HUDEP-2 (cell line): ENCODE measurements around the gene DNAJB6.
A peak's percentile ranks its signal among the peaks of the same experiment; 100 is the strongest.

Experiments used
- DNase-seq, 76 experiments: peaks; one replicate each; lab custom pipeline; 2025; ENCODE audit not compliant: unreplicated experiment in 76 of 76; lab: John Stamatoyannopoulos, UW

DNAJB6 gene

GRCh38 chr7:157394246-157395191 is 57.7 kb downstream of the DNAJB6 start:
- no peak for DNase-seq

GRCh38 chr7:157395206-157395605 is 58.4 kb downstream of the DNAJB6 start:
- DNase-seq, result no peak

GRCh38 chr7:157396316-157397035 is 59.7 kb downstream of the DNAJB6 start:
- no peak for DNase-seq

DNA sequence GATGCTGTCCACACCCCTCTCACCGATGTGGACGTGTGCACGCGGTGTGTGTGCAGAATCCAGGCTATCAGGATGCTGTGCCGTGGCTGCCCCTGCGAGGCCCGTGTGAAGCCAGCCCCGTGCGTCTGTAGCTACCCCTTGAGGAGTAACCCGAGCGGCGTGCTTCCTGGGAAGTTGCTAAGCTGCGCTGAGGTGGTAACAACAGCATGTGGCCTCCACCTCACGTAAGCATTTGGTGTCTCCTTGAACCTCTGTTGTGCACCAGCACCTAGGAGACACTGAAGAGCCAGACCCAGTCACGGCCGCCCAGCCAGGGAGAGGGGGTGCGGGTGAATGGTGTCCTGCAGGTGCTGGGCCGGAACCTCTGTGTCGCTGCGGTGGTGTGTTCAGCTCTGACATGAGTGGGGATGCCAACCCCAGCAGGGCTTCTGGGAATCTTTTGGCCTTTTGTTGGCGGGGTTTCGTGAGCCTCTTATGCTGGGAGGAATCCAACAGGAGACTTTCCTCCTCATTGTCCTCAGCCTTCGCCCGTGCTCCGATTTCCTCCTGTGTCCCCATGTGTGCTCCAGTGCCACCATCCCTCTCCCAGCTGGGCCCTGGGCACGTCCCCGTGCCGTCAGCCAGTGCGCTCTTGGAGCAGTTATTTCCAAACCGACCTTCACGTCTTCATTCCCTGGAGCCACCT is 60.4 kb downstream of the DNAJB6 start:
- no peak for DNase-seq

DNA sequence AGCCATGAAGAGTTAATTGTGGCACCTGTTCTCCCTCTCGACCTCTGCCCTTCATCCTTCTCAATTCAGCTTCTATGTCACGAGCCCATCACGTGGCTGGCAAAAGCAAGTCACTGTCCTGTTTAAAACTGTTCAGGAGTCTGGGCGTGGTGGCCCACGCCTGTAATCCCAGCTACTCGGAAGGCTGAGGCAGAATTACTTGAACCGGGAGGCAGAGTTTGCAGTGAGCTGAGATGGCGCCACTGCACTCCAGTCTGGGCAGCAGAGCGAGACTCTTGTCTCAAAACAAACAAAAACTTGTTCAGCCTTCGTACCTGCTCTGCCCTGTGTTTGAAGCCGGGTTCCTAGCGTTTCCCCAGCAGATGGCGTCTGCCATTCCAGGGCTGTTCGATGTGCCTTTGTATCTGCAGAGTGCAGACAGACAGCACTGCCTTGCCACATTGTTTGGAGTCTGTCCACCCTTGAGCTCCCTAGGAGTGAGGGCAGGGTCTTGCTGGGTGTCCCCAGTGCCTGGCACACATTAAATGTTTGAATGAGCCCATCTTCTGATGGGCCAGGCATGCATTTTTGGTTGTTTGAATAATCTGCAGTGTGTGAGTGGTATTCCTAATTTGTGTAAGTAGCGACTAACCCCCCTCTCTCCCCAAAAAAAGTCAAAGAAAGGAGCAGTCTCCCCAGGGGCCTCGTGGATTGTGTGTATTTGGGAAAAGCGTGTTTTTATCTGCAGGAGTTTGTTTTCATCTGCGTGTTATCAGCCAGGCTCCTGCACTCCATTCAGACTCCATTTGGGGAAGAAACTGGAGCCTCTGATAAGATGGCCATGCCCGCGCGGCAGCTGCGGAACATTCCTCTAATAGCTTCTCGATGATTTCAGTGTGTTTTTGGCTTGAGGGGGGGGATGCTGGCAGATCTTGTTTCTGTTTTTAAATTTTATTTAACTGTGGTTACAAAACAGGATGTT is 61.2 kb downstream of the DNAJB6 start:
- peak in 72 of 76 experiments; percentile 11 to 77 (median 58) for DNase-seq

DNA sequence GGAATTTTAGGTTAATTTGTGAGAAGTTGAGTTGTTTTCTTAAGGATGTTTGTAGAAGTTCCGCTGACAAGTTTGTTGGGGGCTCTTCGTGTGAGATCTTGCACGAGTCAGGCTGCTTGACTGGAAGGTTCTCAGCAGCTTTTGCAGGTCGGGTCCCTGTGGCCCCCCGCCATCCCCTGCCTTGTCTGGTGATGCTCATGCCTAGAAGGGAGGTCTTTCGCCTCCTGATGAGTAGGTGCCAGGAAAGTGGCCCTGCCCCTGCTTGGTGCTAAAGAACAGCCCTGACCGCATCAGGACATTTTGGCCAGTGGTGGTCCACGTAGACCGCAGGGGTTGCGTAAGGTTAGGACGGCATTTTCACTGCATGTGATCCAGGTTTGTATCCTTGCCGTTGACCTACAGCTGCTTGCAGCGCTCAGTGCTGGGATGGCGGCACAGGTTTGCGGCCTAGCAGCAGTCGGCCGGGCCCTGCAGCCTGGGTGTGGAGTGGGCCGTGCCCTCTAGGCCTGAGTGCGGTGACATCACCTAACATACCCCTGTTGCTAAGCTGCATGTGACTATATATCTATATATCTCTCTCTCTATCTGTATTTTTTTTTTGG is 62.4 kb downstream of the DNAJB6 start:
- peak in 1 of 76 experiments; percentile 16 for DNase-seq

- DNase-seq, result no peak
Observed at GRCh38 chr7:157400171-157400860, 63.5 kb downstream of the DNAJB6 start.

DNA sequence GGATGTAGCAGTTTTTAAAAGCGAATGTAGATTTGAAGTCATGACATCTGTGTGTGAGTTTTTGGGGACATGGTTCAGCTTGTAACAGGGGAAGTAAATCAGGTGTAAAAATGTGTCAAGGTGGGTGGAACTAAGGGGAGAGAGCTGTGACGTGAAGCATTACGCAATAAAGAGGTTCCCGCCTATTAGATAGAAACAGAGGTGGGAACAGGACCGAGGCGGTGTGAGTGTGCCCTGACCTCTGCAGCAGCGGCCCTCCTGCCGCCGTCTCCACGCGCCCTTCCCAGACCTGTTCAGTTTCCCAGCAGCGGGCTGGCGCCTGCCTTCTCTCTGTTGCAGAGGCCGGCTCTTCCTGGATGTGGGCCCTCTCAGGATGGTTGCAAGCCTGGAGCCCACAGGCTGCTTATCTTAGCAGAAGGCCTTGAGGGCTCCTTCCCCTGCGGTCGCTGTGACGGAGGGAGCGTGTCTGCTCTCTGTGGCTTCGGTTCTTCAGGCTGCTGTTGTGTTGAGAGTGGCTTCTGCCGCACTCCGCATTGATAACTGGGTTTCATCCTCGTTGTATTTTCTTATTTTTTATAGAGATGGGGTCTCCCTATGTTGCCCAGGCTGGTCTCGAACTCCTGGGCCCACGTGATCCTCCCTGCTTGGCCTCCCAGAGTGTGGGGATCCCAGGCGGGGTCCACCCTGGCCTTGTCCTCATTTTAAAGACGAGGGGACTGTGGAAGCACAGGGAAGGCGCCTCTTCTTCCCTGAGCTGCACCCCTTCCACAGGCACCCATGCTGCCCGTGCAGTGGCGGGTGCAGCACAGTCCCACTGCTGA is 65.0 kb downstream of the DNAJB6 start:
- DNase-seq, result peak in 36 of 76 experiments; percentile 2 to 59 (median 25)

- DNase-seq, result no peak
Observed at GRCh38 chr7:157402388-157402703, 65.5 kb downstream of the DNAJB6 start.

DNA sequence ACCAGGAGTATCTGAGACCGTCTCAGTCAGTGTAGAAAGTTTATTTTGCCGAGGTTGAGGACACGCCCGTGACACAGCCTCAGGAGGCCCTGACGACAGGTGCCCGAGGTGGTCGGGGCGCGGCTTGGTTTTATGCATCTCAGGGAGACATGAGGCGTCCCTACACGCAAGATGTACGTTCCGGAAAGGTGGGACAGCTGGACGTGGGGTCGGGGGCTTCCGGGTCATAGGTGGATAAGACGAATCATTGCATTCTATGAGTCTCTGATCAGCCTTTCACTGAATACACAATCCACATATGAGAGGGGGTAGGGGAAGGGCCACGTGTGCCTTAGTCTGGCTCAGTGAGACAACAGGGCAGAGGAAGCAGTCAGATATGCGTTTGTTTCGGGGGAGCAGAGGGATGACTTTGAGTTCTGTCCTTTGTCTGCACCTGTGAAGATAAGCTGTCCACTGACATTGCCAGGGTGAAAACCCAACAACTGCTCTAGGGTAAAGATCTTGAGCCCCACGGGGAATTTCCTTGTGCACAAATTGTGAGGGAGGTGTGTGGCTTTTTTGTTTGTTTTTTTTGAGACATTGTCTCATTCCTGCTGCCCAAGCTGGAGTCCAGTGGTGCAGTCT is 66.2 kb downstream of the DNAJB6 start:
- DNase-seq, result peak in 37 of 76 experiments; percentile 4 to 54 (median 24)

DNA sequence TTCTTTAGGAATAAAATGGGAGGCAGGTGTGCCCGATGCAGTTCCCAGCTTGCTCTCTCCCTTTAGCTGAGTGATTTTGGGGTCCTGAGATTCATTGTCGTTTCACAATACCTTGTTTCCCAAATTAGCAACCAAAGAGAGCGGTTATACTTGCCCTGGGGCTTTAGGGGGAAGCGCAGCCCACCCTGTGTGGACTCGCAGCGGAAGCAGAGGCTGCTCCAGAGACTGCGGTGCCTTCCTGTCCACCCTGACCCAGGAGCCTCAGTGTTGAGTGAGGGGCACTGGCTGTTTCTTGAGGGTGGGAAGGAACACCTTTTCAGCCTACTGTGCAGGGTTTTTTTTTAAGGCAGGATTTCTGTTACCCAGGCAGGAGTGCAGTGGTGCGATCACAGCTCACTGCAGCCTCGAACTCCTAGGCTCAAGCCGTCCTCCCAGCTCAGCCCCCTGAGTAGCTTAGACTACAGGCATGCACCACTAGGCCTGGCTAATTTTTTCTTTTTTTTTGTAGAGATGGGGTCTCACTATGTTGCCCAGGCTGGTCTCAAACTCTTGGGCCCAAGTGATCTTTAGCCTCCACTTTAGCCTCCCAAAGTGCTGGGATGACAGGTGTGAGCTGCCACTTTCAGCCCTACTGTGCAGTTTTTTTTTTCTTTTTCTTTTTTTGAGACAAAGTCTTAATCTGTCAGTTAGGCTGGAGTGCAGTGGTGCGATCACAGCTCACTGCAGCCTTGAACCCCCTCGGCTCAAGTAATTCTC is 67.0 kb downstream of the DNAJB6 start:
- DNase-seq, result no peak

DNA sequence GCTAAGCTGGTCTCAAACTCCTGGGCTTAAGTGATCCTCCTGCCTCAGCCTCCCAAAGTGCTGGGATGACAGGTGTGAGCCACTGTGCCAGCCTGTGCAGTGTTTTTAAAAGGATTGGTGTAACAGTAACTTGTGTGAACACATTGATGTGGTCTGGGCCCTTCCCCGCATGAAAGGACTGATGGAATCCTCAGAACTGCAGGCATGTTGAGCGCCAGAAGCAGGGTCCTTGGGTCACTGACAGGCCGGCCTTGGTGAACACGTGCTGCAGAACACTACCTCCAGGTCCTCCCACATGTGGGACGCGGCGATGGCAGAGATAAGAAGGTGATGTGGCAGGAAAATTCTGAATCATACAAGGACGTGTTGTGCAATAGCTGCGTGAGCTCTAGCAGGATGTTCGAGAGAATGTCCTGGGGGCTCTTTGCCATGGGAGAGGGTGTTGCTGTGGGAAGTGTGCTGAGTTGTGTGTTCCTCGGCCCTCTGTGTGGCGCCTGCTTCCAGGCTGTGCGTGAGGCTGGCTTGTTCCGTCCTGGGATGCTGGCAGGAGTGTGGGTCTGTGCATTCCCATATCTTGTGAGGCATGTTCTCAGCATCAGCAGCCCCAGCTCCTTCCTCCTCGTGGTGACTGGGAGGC is 68.2 kb downstream of the DNAJB6 start:
- peak in 74 of 76 experiments; percentile 8 to 85 (median 66) for DNase-seq

DNA sequence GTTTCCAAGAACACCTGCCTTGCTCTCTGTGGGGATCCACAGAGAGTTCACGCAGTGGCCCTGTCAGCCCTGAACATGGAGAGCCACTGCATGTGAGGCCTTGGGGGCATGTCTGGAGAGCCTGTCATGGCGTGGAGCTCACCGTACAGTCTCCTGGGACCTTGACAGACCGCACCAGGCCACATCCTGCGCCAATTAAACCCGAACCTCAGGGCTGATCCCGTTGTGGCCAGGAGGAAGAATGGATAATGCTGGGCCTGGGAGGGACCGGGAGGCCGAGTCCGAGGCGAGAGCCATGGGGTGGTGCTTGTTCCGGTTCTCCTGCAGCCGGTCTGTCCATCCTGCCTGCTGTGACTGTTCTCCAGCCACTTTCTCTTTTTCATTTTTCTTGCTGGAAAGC is 68.7 kb downstream of the DNAJB6 start:
- no peak for DNase-seq

GRCh38 chr7:157405914-157406810 is 69.4 kb downstream of the DNAJB6 start:
- peak in 57 of 76 experiments; percentile 2 to 64 (median 33) for DNase-seq

- DNase-seq, result no peak
Observed at GRCh38 chr7:157406971-157407370, 70.2 kb downstream of the DNAJB6 start.
